ENCODE results near the gene LIN7A.
"Not testable (repeated sequence)": the region's sequence is repeated elsewhere in the genome, so short reads cannot be mapped to it uniquely, and the experiment has no call there.

The LIN7A gene

GRCh38 chr12:80802652-80803400 lies 134.9 kb downstream of the LIN7A start:
- no peak for DNase-seq

DNA sequence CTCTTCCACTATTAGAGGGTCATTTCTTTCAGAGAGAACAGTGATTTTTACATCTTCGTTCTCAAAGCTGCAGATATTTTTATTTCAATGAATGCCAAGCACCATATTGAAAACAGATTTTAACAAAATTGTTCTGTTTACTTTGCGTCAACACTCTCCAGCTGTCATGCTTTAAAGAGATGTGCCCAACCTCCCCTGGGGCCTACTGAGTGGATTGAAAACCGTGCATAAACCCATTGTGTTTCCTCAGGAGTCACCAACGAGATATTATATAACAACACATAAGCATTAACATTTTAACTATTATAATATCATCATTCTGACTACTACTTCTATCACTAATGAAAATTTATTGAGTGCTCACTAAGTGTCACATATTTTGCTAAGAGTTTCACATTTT lies 139.5 kb downstream of the LIN7A start:
- DNase-seq: no peak

- no peak for DNase-seq
These were observed 143.2 kb downstream of the LIN7A start for GRCh38 chr12:80794551-80794950.

DNA sequence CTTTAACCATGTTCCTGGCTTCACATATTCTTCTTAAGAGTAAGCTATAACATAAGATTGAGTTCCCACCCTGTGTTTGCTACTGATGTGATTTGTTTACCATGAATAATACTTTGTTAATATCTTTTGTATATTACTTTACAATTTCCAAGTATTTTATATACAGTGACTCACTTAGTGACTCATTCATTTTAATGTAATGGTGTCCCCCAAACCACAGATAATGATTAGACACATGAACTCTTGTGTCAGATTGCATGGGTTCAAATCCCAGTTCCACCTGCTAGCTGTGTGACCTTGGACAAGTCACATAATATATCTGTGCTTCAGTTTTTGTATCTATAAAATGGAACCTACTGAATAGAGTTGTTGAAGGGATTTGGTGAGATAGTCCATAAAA lies 144.9 kb downstream of the LIN7A start:
- no peak for DNase-seq

GRCh38 chr12:80791863-80792262 lies 145.9 kb downstream of the LIN7A start:
- no peak for DNase-seq

GRCh38 chr12:80788407-80788806 lies 149.3 kb downstream of the LIN7A start:
- not testable (repeated sequence) for DNase-seq

DNA sequence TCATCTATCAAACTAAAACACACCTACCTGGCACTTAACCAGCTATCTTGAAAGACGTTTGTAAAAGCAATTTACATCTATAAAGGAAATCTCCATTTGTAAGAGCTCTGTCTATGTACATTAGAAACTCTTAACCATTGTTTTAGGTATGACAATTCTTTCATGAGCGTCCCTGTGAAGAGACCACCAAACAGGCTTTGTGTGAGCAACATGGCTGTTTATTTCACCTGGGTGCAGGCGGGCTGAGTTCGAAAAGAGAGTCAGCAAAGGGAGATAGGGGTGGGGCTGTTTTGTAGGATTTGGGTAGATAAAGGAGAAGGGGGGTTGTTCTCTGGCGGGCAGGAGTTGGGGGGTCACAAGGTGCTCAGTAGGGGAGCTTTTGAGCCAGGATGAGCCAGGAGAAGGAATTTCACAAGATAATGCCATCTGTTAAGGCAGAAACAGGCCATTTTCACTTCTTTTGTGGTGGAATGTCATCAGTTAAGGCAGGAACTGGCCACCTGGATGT lies 154.7 kb downstream of the LIN7A start:
- not testable (repeated sequence) for DNase-seq

DNA sequence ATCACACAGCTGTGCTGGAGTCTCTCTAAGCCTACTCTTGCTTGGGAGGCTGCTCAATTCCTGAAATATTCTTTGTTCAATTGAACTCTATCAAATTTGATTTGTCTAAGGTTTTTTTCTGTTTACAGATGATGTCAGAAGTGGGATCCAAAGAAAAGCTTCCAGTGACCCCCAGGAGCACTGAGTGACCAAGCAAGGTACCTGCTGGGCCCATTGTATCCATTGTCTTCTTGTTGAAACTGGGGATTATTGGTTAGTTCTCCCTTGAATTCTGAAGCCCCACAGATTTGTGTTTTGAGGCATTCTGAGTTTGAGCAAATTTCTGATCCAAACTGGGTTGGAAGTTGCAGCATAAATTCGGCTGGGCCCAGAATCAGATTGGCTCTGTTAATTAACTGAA lies 156.4 kb downstream of the LIN7A start:
- no peak for DNase-seq

- no peak for DNase-seq
These were observed 157.0 kb downstream of the LIN7A start for GRCh38 chr12:80780746-80781145.

- no peak for DNase-seq
These were observed 159.7 kb downstream of the LIN7A start for GRCh38 chr12:80778005-80778541.

DNA sequence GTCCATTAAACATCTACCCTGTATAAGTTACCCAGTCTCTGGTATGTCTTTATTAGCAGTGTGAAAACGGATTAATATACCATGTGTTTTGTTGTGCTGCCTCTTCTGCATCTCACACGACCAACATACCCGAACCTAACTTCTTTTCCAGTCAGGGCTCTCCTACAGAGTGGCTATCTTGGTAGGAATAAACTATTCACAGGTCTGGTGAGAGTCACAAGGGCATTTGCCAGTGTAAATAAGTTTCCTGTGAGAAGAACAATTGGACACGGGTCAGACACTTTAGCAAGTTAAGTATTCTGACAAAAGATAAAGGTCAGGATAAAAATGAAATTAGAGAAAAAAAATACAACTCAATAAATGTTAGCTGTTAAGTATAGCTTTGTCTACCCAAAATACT lies 160.1 kb downstream of the LIN7A start:
- no peak for DNase-seq

DNA sequence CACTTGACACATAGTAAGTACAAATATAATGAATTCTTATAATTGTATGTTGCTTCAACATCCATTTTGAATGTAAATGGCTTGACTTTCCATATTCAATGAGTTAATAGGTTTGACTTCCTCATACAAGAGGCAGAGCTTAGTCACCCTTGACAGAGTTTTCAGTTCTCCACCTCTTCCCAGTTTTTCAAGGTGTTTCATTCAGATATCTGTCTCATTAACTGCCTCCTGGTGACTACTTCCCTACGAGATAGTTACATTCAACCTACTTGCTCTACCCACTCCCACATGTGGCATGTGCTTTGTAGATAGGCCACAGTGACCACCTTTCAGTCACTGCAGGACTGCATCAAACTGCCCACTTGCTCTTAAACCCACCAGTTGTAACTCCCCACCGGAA lies 161.0 kb downstream of the LIN7A start:
- no peak for DNase-seq

GRCh38 chr12:80770958-80771357 lies 166.8 kb downstream of the LIN7A start:
- no peak for DNase-seq

GRCh38 chr12:80769553-80770140 lies 168.1 kb downstream of the LIN7A start:
- no peak for DNase-seq

GRCh38 chr12:80766897-80767296 lies 170.8 kb downstream of the LIN7A start:
- DNase-seq: peak; percentile 90

- no peak for DNase-seq
These were observed 171.5 kb downstream of the LIN7A start for GRCh38 chr12:80766210-80766609.

DNA sequence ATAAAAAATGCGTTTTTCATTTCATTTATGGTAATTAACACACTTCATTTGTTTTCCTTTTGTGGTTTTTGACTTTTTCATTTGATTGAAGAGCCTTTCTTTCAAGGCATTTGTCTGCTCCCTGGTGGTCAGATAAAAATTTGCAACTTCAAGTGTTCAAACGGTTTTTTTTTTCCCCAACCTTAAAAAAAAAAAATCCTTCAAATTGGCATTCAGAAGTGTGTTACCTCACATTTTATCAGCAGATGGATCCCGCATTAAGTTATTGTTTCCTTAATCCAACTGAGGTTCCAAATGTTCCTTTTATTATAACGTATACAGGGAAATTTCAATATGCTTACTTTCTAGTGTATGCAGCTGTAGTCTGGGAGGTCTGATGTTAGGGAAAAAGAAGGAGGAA lies 173.9 kb downstream of the LIN7A start:
- peak; percentile 28 for DNase-seq

GRCh38 chr12:80761838-80762237 lies 175.9 kb downstream of the LIN7A start:
- no peak for DNase-seq

GRCh38 chr12:80756875-80757274 lies 180.9 kb downstream of the LIN7A start:
- DNase-seq: no peak

DNA sequence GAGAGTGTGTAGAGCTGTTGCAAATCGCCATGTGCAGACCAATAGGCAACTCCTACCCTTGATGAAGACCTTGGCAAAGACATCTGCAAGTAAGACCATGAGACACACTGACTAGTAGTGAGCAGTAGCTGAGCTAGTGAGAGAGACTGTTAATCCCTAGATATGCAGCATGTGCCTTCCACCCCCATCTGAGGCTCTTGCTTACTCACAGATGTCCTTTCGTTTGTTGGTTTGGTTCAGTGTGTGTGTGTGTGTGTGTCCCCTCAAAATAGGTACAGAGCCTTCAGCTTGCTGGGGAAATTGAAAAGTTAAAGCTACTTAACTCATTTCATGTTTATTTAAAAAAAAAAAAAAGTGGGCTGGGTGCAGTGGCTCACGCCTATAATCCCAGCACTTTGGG lies 183.5 kb downstream of the LIN7A start:
- DNase-seq: no peak

DNA sequence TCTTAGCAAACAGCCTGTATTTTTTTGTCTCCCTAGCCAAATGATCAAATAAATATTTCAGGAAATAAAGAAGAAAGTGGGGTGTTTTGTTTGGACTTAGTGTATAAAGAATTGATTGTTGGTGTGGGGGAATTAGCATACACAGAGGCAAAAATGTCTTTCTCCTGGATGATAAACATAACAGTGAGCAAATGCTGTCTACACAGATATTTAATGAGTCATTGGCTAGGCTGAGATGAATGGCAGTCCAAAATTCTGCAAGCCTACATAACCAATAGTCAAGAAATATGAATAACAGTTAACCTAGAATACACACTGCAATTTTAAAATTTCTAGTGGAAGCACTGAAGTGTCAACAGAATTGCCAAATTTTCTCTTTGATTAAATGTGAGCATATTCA lies 185.3 kb downstream of the LIN7A start:
- no peak for DNase-seq

GRCh38 chr12:80749456-80749855 lies 188.3 kb downstream of the LIN7A start:
- DNase-seq: no peak

GRCh38 chr12:80747800-80748199 lies 189.9 kb downstream of the LIN7A start:
- no peak for DNase-seq

DNA sequence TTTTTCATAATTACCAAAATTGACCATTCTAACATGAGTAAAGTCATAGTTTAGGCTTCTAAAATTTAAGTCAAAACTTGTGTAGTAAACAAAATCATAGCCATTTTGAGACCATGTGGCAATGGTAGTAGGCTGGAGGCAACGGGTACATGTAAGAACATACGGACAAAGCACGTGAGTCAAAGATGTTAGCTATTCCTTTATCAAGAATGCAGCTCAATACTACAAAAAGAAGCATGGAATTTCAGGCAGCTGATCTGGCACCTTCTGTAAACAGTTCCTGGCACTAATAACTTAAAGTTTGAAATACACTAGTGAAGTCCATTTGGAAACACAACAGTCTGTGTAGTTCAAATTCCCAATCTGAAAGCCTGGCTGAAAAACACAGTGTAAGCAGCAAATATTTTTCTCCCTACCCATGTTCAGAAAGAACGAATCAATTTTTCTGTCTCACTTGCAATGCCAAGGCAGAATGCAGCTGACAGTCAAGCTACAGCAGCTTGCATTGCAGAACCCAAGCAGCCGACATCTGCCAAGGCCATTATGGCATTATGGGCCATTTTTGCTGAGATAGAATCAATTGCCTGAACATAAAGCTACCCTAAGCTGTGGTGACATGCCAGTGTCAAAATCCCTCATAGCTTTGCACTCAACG lies 191.8 kb downstream of the LIN7A start:
- no peak for DNase-seq
